LNCaP clone FGC (cell line): ENCODE results near the gene FN3K.

Experiments
- DNase-seq: peaks from one replicate; pipeline ENCODE4 v3.0.0-alpha.2; 2011; ENCODE audit warnings: low read depth
- H3K4me3 ChIP-seq: 2 replicates; pipeline ENCODE4 v1.5.1; 2011; ENCODE audit warnings: mild to moderate bottlenecking, low read depth, low read length, control low read depth
- CTCF ChIP-seq: IDR thresholded peaks from 2 replicates; pipeline ENCODE4 v1.5.1; 2012; ENCODE audit warnings: mild to moderate bottlenecking; ENCODE audit not compliant: control insufficient read depth, insufficient read depth; ENCODE audit errors: extremely low read depth

FN3K gene

GRCh38 chr17:82726427-82726826, 9.0 kb upstream of the FN3K start:
- H3K4me3 ChIP-seq = no peak overlapping the region
- DNase-seq = no peak
- TF ChIP-seq CTCF = no peak

- H3K4me3 ChIP-seq = no peak overlapping the region
- TF ChIP-seq CTCF = no peak
- DNase-seq = no peak
Observed at GRCh38 chr17:82729479-82730260, 5.7 kb upstream of the FN3K start.

- no peak for DNase-seq
- H3K4me3 ChIP-seq = no peak overlapping the region
- no peak for TF ChIP-seq CTCF
Observed at GRCh38 chr17:82732118-82732743, 3.2 kb upstream of the FN3K start.

GRCh38 chr17:82736511-82737185, 1.2 kb downstream of the FN3K start:
- H3K4me3 ChIP-seq = no peak overlapping the region
- no peak for TF ChIP-seq CTCF
- DNase-seq = no peak

GRCh38 chr17:82737967-82738877, 2.8 kb downstream of the FN3K start:
- no peak overlapping the region for H3K4me3 ChIP-seq
- DNase-seq = no peak
- no peak for TF ChIP-seq CTCF

- no peak for TF ChIP-seq CTCF
- DNase-seq = no peak
- no peak overlapping the region for H3K4me3 ChIP-seq
Observed at GRCh38 chr17:82740906-82741759, 5.7 kb downstream of the FN3K start.
